ENCODE results near the gene ACTR5. TPM values are rescaled to one million over a fixed set of nuclear protein-coding genes. Genes with fewer than 3 reads are reported as not detected.

ACTR5 gene
- total RNA-seq, 1 experiment from 2014 or later = 22.0 TPM

DNA sequence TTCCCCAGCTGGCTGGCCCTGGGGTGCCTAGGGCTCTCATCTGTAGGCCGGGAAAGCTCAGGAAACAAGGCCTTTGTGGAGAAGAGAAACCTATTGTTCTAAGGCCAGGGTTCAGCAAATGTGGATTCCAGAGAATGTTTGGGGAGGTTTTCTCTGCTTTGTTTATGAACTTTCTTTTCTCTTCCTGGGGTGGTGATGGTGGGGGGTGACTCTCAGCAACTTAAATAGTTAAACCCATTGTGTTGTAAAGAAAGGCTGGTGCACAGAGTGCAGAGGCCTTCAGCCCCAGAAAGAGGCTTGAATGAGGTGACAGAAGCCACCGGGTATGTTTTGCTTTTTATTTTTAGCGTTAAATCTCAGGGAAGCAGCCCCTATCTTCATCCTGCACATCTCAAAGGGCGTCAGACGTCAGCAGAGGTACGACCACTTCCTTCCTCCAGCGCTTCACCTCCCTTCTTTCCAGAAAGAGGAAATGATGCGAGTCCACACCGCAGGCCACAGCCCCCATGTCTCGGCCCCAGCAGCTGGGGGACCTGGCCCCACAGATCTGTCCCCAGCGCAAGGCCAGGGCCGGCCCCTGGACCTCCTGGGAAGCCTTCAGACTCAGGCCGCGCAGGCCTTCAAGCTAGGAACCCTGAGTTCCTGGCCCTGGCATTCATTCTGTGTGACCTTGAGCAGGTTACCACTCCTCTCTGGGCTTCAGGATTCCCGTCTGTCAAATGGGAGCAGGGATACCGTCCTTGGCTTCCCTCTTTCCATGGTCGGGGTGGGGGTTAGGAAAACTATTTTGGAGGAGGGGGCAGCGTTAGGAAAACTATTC, 56.6 kb downstream of the ACTR5 start:
- no peaks in the 10 kb centered on the region for H3K27me3 ChIP-seq (ENCODE audit: insufficient read depth, low read length)
- H3K4me3 ChIP-seq (replicated peaks in 1 of 2; ENCODE audit: low read depth in 1 of 2, low read length in 2 of 2) = no peak overlapping the region
- H3K9me3 ChIP-seq (ENCODE audit: control insufficient read depth in 1 of 2, insufficient read depth in 1 of 2, low read depth in 1 of 2, low read length in 2 of 2) = no peaks in the 10 kb centered on the region
- TF ChIP-seq EZH2 (IDR thresholded peaks at IDR 0.05) (no peak), RAD21 (IDR thresholded peaks at IDR 0.05; ENCODE audit: low read depth) (no peak), ELF1 (IDR thresholded peaks at IDR 0.05; ENCODE audit: borderline replicate concordance, low read depth) (no peak), CBX3 (IDR thresholded peaks at IDR 0.05; ENCODE audit: low read depth) (no peak), SIN3A (IDR thresholded peaks at IDR 0.05; ENCODE audit: low read depth) (no peak), EZH2phosphoT487 (IDR thresholded peaks at IDR 0.05; ENCODE audit: borderline replicate concordance) (no peak), EGR1 (IDR thresholded peaks at IDR 0.05; ENCODE audit: low read depth) (no peak), POLR2AphosphoS5 (IDR thresholded peaks at IDR 0.05; ENCODE audit: low read depth, low read length) (no peak), ZNF274 (IDR thresholded peaks at IDR 0.05; ENCODE audit: low read depth, low read length) (no peak), YY1 (IDR thresholded peaks at IDR 0.05; ENCODE audit: extremely low read depth, insufficient replicate concordance, low read depth, low read length) (no peak), SP1 (IDR thresholded peaks at IDR 0.05; ENCODE audit: low read depth) (no peak), SRF (IDR thresholded peaks at IDR 0.05; ENCODE audit: low read depth) (no peak), POLR2A (IDR thresholded peaks at IDR 0.05; ENCODE audit: borderline replicate concordance, extremely low read depth, insufficient read depth, insufficient read length) (no peak), ZFX (IDR thresholded peaks at IDR 0.05) (no peak), TCF7L2 (IDR thresholded peaks at IDR 0.05; ENCODE audit: borderline replicate concordance, extremely low read depth, insufficient read depth, insufficient read length) (no peak)
- TF ChIP-seq, protein P1, sequence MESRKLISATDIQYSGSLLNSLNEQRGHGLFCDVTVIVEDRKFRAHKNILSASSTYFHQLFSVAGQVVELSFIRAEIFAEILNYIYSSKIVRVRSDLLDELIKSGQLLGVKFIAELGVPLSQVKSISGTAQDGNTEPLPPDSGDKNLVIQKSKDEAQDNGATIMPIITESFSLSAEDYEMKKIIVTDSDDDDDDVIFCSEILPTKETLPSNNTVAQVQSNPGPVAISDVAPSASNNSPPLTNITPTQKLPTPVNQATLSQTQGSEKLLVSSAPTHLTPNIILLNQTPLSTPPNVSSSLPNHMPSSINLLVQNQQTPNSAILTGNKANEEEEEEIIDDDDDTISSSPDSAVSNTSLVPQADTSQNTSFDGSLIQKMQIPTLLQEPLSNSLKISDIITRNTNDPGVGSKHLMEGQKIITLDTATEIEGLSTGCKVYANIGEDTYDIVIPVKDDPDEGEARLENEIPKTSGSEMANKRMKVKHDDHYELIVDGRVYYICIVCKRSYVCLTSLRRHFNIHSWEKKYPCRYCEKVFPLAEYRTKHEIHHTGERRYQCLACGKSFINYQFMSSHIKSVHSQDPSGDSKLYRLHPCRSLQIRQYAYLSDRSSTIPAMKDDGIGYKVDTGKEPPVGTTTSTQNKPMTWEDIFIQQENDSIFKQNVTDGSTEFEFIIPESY (IDR thresholded peaks at IDR 0.05; ENCODE audit: extremely low read depth, insufficient replicate concordance, low read length) = no peak
- TF ChIP-seq, protein P2, sequence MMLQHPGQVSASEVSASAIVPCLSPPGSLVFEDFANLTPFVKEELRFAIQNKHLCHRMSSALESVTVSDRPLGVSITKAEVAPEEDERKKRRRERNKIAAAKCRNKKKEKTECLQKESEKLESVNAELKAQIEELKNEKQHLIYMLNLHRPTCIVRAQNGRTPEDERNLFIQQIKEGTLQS (IDR thresholded peaks at IDR 0.05) = no peak
- TF ChIP-seq, protein P3, sequence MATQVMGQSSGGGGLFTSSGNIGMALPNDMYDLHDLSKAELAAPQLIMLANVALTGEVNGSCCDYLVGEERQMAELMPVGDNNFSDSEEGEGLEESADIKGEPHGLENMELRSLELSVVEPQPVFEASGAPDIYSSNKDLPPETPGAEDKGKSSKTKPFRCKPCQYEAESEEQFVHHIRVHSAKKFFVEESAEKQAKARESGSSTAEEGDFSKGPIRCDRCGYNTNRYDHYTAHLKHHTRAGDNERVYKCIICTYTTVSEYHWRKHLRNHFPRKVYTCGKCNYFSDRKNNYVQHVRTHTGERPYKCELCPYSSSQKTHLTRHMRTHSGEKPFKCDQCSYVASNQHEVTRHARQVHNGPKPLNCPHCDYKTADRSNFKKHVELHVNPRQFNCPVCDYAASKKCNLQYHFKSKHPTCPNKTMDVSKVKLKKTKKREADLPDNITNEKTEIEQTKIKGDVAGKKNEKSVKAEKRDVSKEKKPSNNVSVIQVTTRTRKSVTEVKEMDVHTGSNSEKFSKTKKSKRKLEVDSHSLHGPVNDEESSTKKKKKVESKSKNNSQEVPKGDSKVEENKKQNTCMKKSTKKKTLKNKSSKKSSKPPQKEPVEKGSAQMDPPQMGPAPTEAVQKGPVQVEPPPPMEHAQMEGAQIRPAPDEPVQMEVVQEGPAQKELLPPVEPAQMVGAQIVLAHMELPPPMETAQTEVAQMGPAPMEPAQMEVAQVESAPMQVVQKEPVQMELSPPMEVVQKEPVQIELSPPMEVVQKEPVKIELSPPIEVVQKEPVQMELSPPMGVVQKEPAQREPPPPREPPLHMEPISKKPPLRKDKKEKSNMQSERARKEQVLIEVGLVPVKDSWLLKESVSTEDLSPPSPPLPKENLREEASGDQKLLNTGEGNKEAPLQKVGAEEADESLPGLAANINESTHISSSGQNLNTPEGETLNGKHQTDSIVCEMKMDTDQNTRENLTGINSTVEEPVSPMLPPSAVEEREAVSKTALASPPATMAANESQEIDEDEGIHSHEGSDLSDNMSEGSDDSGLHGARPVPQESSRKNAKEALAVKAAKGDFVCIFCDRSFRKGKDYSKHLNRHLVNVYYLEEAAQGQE (IDR thresholded peaks at IDR 0.05; ENCODE audit: low read depth) = no peak
- TF ChIP-seq, protein P4, sequence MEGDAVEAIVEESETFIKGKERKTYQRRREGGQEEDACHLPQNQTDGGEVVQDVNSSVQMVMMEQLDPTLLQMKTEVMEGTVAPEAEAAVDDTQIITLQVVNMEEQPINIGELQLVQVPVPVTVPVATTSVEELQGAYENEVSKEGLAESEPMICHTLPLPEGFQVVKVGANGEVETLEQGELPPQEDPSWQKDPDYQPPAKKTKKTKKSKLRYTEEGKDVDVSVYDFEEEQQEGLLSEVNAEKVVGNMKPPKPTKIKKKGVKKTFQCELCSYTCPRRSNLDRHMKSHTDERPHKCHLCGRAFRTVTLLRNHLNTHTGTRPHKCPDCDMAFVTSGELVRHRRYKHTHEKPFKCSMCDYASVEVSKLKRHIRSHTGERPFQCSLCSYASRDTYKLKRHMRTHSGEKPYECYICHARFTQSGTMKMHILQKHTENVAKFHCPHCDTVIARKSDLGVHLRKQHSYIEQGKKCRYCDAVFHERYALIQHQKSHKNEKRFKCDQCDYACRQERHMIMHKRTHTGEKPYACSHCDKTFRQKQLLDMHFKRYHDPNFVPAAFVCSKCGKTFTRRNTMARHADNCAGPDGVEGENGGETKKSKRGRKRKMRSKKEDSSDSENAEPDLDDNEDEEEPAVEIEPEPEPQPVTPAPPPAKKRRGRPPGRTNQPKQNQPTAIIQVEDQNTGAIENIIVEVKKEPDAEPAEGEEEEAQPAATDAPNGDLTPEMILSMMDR (IDR thresholded peaks at IDR 0.05 in 2 of 3, conservative IDR thresholded peaks at IDR 0.05 in 1 of 3; ENCODE audit: borderline replicate concordance in 1 of 3, insufficient read depth in 1 of 3, low read depth in 2 of 3, low read length in 2 of 3) = no peak
- TF ChIP-seq, protein P5, sequence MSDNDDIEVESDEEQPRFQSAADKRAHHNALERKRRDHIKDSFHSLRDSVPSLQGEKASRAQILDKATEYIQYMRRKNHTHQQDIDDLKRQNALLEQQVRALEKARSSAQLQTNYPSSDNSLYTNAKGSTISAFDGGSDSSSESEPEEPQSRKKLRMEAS (IDR thresholded peaks at IDR 0.05) = no peak
- H3K4me1 ChIP-seq (ENCODE audit: control insufficient read depth in 1 of 2, insufficient read depth in 2 of 2, low read length in 2 of 2) = no peaks in the 10 kb centered on the region
- DNase-seq (ENCODE audit: low read depth, low spot score) = no peak
- H3K27ac ChIP-seq (ENCODE audit: low read depth, low read length) = no peak overlapping the region
- no peaks in the 10 kb centered on the region for H3K9me2 ChIP-seq (ENCODE audit: insufficient read depth)
- no peak overlapping the region for H3K9ac ChIP-seq (ENCODE audit: low read length)
- ATAC-seq = no peak
- intact Hi-C loops (cut with micrococcal nuclease) = no loop called here
- POLR2A ChIA-PET = no interaction called here
- RAD21 ChIA-PET (ENCODE audit: low non-redundant PET in 1 of 2, low total read pairs in 2 of 2, uncharacterized antibody in 2 of 2, unreplicated experiment in 2 of 2) = no interaction called here
- no peaks in the 10 kb centered on the region for H3K79me2 ChIP-seq (ENCODE audit: insufficient read depth, low read length)
- no peak overlapping the region for H3K4me2 ChIP-seq (ENCODE audit: low read length)
- CTCF ChIA-PET = no interaction called here
- H3K36me3 ChIP-seq (ENCODE audit: control insufficient read depth in 1 of 2, insufficient read depth in 2 of 2, low read length in 2 of 2) = no peaks in the 10 kb centered on the region
- no peak overlapping the region for H2AFZ ChIP-seq (ENCODE audit: low read depth, low read length, poor library complexity, severe bottlenecking)
- H4K20me1 ChIP-seq (ENCODE audit: insufficient read depth) = no peaks in the 10 kb centered on the region
- no TSS peak for BruUV-seq (replicated peaks)

Measured in HCT116 (cell line).